NB4 (cell line): ENCODE measurements around the gene ADGRD2.

Source experiments
- DNase-seq: peaks from one replicate; pipeline ENCODE4 v3.0.0; 2010; ENCODE audit warnings: low read depth
- H3K4me3 ChIP-seq: one replicate; pipeline ENCODE4 v1.5.1; 2011; ENCODE audit warnings: mild to moderate bottlenecking, low read depth, low read length, moderate library complexity
- CTCF ChIP-seq: IDR thresholded peaks from one replicate; pipeline ENCODE4 v1.5.1; 2012; ENCODE audit warnings: low read depth, low read length
- MAX ChIP-seq: IDR thresholded peaks from 2 replicates; pipeline ENCODE4 v1.6.1; 2011; ENCODE audit warnings: low read depth, low read length
- MYC ChIP-seq: IDR thresholded peaks from 2 replicates; pipeline ENCODE4 v1.6.1; 2011; ENCODE audit warnings: low read depth, low read length
- POLR2A ChIP-seq: IDR thresholded peaks from 2 replicates; pipeline ENCODE4 v1.6.1; 2011; ENCODE audit warnings: mild to moderate bottlenecking; ENCODE audit not compliant: insufficient read length; ENCODE audit errors: extremely low read depth

Gene ADGRD2

GRCh38 chr9:124514125-124514524 lies 63.9 kb downstream of the ADGRD2 start:
- DNase-seq = no peak
- H3K4me3 ChIP-seq = no peak overlapping the region
- TF ChIP-seq POLR2A (no peak), CTCF (no peak), MYC (no peak), MAX (no peak)

- TF ChIP-seq MYC (no peak), MAX (no peak), CTCF (no peak), POLR2A (no peak)
- no peak for DNase-seq
- no peak overlapping the region for H3K4me3 ChIP-seq
Measured at GRCh38 chr9:124514874-124515273, 64.6 kb downstream of the ADGRD2 start.

- TF ChIP-seq MAX = no peak
- no peak for TF ChIP-seq POLR2A
- TF ChIP-seq CTCF = no peak
- no peak for TF ChIP-seq MYC
- no peak for DNase-seq
Measured at GRCh38 chr9:124517600-124517999, 67.3 kb downstream of the ADGRD2 start.

GRCh38 chr9:124518116-124518515 lies 67.9 kb downstream of the ADGRD2 start:
- no peak overlapping the region for H3K4me3 ChIP-seq
- no peak for DNase-seq

More at GRCh38 chr9:124517600-124517999, 67.3 kb downstream of the ADGRD2 start:
- no peak overlapping the region for H3K4me3 ChIP-seq

GRCh38 chr9:124520206-124520596 lies 70.0 kb downstream of the ADGRD2 start:
- H3K4me3 ChIP-seq = no peak overlapping the region
- TF ChIP-seq POLR2A (no peak), MYC (no peak), MAX (no peak), CTCF (no peak)
- DNase-seq = no peak

More at GRCh38 chr9:124518116-124518515, 67.9 kb downstream of the ADGRD2 start:
- TF ChIP-seq POLR2A (no peak), MAX (no peak), MYC (no peak), CTCF (no peak)

- DNase-seq = no peak
- H3K4me3 ChIP-seq = no peak overlapping the region
- TF ChIP-seq MAX (no peak), CTCF (no peak), POLR2A (no peak), MYC (no peak)
Measured at GRCh38 chr9:124521142-124521541, 70.9 kb downstream of the ADGRD2 start.
